ENCODE results near the gene EFNA2. TPM values are rescaled to one million over a fixed set of nuclear protein-coding genes. Genes with fewer than 3 reads are reported as not detected.

Gene EFNA2
- total and polyA plus RNA-seq, 2 of the 8 experiments (the other 6 are each of a cell fraction or from before 2014, with no cell fraction given): 4.0 to 7.0 TPM

DNA sequence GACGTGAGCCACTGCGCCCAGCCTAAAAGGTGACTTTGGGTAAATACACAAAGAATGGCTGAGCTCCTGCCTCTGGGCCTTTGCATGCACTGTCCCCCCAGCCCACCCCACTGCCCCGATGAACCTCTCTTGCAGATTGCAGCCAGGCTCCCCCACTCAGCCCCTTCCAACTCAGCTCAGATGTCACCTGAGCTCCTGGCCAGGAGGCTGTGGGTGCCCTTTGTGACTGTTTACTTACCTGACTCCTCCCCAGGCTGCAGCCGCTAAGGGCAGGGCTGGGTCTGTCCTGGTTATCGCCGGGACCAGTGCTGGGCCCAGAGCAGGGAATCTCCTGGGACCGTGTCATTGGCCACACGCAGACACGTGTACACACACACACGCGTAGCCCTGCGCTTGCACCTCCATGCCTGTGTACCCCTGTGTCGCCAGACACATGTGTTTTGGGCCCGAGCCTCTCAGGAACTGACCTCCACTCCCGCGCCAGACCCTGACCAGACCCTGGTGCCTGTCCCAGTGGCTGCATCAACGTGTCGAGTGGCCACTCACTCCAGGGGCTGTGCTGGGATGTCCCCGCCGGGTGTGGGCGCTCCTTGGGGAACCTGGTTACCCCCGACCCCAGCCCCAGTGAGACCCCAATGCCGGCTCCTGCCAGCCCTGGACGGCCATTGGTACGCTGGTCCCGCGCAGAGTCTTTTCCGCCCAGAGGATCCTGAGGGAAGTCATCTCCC is 18.7 kb downstream of the EFNA2 start:
- Histone ChIP-seq H3K4me1 (replicated peaks in 1 of 4; ENCODE audit: control insufficient read depth in 3 of 4, insufficient read depth in 4 of 4, low read length in 3 of 4) (0 out of 7 replicates have a peak, but pooled peaks cover 0 to 4% (median 0%) of the 10 kb centered on the region in 4 experiments), H2BK12ac (ENCODE audit: low read depth, low read length) (no peak overlapping the region), H3K36me3 (ENCODE audit: control insufficient read depth in 2 of 4, insufficient read depth in 4 of 4, low read length in 3 of 4) (no peaks in the 10 kb centered on the region), H3K9me3 (ENCODE audit: insufficient read depth in 2 of 2, low read depth in 1 of 2, low read length in 1 of 2) (no peaks in the 10 kb centered on the region), H3K4me2 (ENCODE audit: insufficient read depth in 1 of 2, low read depth in 2 of 2, low read length in 2 of 2) (no peak overlapping the region), H2AK5ac (ENCODE audit: low read depth, low read length) (no peak overlapping the region), H3K23ac (ENCODE audit: insufficient read length) (no peak overlapping the region), H4K20me1 (replicated peaks in 1 of 2; ENCODE audit: control insufficient read depth in 1 of 2, insufficient read depth in 2 of 2, low read length in 2 of 2) (no peaks in the 10 kb centered on the region), H4K91ac (replicated peaks; ENCODE audit: insufficient read length, low read length) (peak overlapping the region; percentile 55), H3K79me1 (ENCODE audit: low read depth, low read length) (no peaks in the 10 kb centered on the region), H2BK120ac (replicated peaks; ENCODE audit: low read depth, low read length) (no peak overlapping the region), H3K23me2 (ENCODE audit: low read depth, low read length) (no peaks in the 10 kb centered on the region), H3K79me2 (ENCODE audit: control insufficient read depth in 1 of 2, insufficient read depth in 2 of 2, low read length in 2 of 2) (no peaks in the 10 kb centered on the region), H2BK15ac (ENCODE audit: low read length) (no peak overlapping the region), H3K4me3 (ENCODE audit: extremely low read depth in 1 of 4, insufficient read depth in 2 of 4, low read depth in 3 of 4, low read length in 4 of 4) (no peak overlapping the region), H3K14ac (ENCODE audit: insufficient read length) (no peak overlapping the region), H3K9ac (replicated peaks in 1 of 4; ENCODE audit: extremely low read depth in 1 of 4, low read depth in 3 of 4, low read length in 3 of 4) (no peak overlapping the region), H2BK20ac (ENCODE audit: low read length) (no peak overlapping the region), H3K27me3 (replicated peaks in 1 of 4; ENCODE audit: control insufficient read depth in 3 of 4, extremely low read depth in 1 of 4, insufficient read depth in 3 of 4, low read length in 3 of 4) (no peaks in the 10 kb centered on the region), H2AFZ (ENCODE audit: low read length) (no peak overlapping the region), H3K18ac (ENCODE audit: extremely low read depth, low read length) (no peak overlapping the region; the same call in 1 of the 2 replicates), H3K4ac (replicated peaks; ENCODE audit: insufficient read length, low read depth, low read length) (no peak overlapping the region), H3K27ac (ENCODE audit: low read depth, low read length) (no peak overlapping the region), H2BK5ac (ENCODE audit: low read depth, low read length) (no peak overlapping the region), H3K56ac (replicated peaks; ENCODE audit: insufficient read length, low read depth, low read length) (no peak overlapping the region), H4K8ac (ENCODE audit: extremely low read depth, insufficient read depth, low read length) (peak overlapping the region; percentile 87; the same call in 1 of the 2 replicates), H4K5ac (ENCODE audit: insufficient read length, low read depth, low read length) (no peak overlapping the region)
- FAIRE-seq (no peak), DNase-seq (ENCODE audit: low read depth in 1 of 2, low spot score in 2 of 2) (no peak)
- POLR2A ChIA-PET (ENCODE audit: partially characterized antibody): interaction anchor here (1.0 to 1.9 kb wide), 2 partner anchors 29 to 35 kb away, joined by 3 to 7 read pairs; partner anchors contain the start of genes CIRBP and FAM174C
- WGBS, 2 experiments (ENCODE audit: extremely low coverage in 1 of 2, insufficient coverage in 1 of 2, insufficient read length in 1 of 2, insufficient replicate concordance in 2 of 2, low coverage in 1 of 2, low lambda C conversion rate in 2 of 2, missing lambda C conversion rate in 1 of 2): 93% methylated on average over 28 of the region's 28 CpGs; no CpG with 5 or more reads in 1 of the 2 experiments
- CTCF ChIA-PET (ENCODE audit: partially characterized antibody): interaction anchor here (0.6 to 1.5 kb wide), 7 partner anchors 9 to 534 kb away, joined by 3 to 7 read pairs (median 3); no protein-coding TSS in a partner anchor
- TF ChIP-seq SP4 (IDR thresholded peaks at IDR 0.05; ENCODE audit: low read length) (no peak), BACH1 (IDR thresholded peaks at IDR 0.05; ENCODE audit: low read length) (no peak), RBBP5 (IDR thresholded peaks at IDR 0.05; ENCODE audit: borderline replicate concordance, low read depth, low read length) (no peak), JUN (IDR thresholded peaks at IDR 0.05; ENCODE audit: low read depth, low read length) (no peak), KDM1A (IDR thresholded peaks at IDR 0.05; ENCODE audit: borderline replicate concordance, low read length) (no peak)
- TF ChIP-seq, protein P1, sequence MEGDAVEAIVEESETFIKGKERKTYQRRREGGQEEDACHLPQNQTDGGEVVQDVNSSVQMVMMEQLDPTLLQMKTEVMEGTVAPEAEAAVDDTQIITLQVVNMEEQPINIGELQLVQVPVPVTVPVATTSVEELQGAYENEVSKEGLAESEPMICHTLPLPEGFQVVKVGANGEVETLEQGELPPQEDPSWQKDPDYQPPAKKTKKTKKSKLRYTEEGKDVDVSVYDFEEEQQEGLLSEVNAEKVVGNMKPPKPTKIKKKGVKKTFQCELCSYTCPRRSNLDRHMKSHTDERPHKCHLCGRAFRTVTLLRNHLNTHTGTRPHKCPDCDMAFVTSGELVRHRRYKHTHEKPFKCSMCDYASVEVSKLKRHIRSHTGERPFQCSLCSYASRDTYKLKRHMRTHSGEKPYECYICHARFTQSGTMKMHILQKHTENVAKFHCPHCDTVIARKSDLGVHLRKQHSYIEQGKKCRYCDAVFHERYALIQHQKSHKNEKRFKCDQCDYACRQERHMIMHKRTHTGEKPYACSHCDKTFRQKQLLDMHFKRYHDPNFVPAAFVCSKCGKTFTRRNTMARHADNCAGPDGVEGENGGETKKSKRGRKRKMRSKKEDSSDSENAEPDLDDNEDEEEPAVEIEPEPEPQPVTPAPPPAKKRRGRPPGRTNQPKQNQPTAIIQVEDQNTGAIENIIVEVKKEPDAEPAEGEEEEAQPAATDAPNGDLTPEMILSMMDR (IDR thresholded peaks at IDR 0.05; ENCODE audit: control extremely low read depth in 1 of 3, insufficient read depth in 1 of 3, low read depth in 1 of 3, low read length in 3 of 3): no peak
- TF ChIP-seq, protein P2, sequence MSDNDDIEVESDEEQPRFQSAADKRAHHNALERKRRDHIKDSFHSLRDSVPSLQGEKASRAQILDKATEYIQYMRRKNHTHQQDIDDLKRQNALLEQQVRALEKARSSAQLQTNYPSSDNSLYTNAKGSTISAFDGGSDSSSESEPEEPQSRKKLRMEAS (IDR thresholded peaks at IDR 0.05): no peak
- TF ChIP-seq, protein P3, sequence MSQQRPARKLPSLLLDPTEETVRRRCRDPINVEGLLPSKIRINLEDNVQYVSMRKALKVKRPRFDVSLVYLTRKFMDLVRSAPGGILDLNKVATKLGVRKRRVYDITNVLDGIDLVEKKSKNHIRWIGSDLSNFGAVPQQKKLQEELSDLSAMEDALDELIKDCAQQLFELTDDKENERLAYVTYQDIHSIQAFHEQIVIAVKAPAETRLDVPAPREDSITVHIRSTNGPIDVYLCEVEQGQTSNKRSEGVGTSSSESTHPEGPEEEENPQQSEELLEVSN (IDR thresholded peaks at IDR 0.05): no peak
